Left ventricle myocardium superior (tissue), 1 donor: ENCODE data around the gene HMG20B. TPM values are rescaled to one million over a fixed set of nuclear protein-coding genes. Genes with fewer than 3 reads are reported as not detected.

Experiments
- ATAC-seq: fragments of 200-7000 bp; cut with Tn5 transposase; one replicate; pipeline ENCODE4 v1.9.1; 2020; ENCODE audit warnings: mild to moderate bottlenecking, moderate library complexity
- DNase-seq: peaks from one replicate; pipeline ENCODE4 v3.0.0-alpha.2; 2020
- intact Hi-C: fragments of 100-400 bp; cut with micrococcal nuclease; formaldehyde crosslinking; loops from one replicate; pipeline ENCODE4 v1.11.0; 2022
- total RNA-seq: library from RNA; stranded (reverse); fragmentation: NEBNext Ultra II Directional; extraction: Animal tissue kit (Norgen Biotek cat#: 25700); gene quantifications from one replicate; pipeline ENCODE4 v1.2.1, GENCODE V29; 2021
- donor health status: DM: no; HTN: yes; CAD: no; lungs with severe emphysema.

Gene HMG20B
- total RNA-seq, 1 donor from 2014 or later = 36.9 TPM

GRCh38 chr19:3612330-3612729, 39.6 kb downstream of the HMG20B start:
- intact Hi-C loops = no loop called here
- ATAC-seq = no peak
- DNase-seq = no peak

- DNase-seq (no peak), ATAC-seq (no peak)
- intact Hi-C loops = no loop called here
These were observed 40.4 kb downstream of the HMG20B start for GRCh38 chr19:3612901-3613741.

GRCh38 chr19:3613818-3614661, 41.3 kb downstream of the HMG20B start:
- no peak for ATAC-seq
- no peak for DNase-seq
- intact Hi-C loops = no loop called here

GRCh38 chr19:3614858-3615505, 42.2 kb downstream of the HMG20B start:
- ATAC-seq = no peak
- no peak for DNase-seq
- intact Hi-C loops = no loop called here

- intact Hi-C loops = no loop called here
- no peak for DNase-seq
These were observed 42.9 kb downstream of the HMG20B start for GRCh38 chr19:3615524-3616135.

GRCh38 chr19:3617463-3617862, 44.7 kb downstream of the HMG20B start:
- intact Hi-C loops = no loop called here
- DNase-seq (no peak), ATAC-seq (peak; percentile 34)

More at GRCh38 chr19:3615524-3616135, 42.9 kb downstream of the HMG20B start:
- ATAC-seq = no peak

GRCh38 chr19:3618144-3618810, 45.5 kb downstream of the HMG20B start:
- intact Hi-C loops = no loop called here
- peak; percentile 84 for DNase-seq

GRCh38 chr19:3618811-3619630, 46.3 kb downstream of the HMG20B start:
- intact Hi-C loops = no loop called here
- ATAC-seq (no peak), DNase-seq (no peak)

More at GRCh38 chr19:3618144-3618810, 45.5 kb downstream of the HMG20B start:
- ATAC-seq = peak; percentile 84

GRCh38 chr19:3619631-3620012, 46.9 kb downstream of the HMG20B start:
- intact Hi-C loops = no loop called here
- ATAC-seq (no peak), DNase-seq (no peak)

- no peak for DNase-seq
- ATAC-seq = no peak
- intact Hi-C loops = no loop called here
These were observed 47.5 kb downstream of the HMG20B start for GRCh38 chr19:3620145-3620816.

GRCh38 chr19:3620817-3621547, 48.2 kb downstream of the HMG20B start:
- no peak for DNase-seq
- no peak for ATAC-seq
- intact Hi-C loops = no loop called here

GRCh38 chr19:3621689-3622088, 48.9 kb downstream of the HMG20B start:
- ATAC-seq (no peak), DNase-seq (no peak)
- intact Hi-C loops = no loop called here

GRCh38 chr19:3622224-3622623, 49.5 kb downstream of the HMG20B start:
- no peak for ATAC-seq
- intact Hi-C loops = no loop called here
- no peak for DNase-seq

- intact Hi-C loops = no loop called here
- ATAC-seq (no peak), DNase-seq (no peak)
These were observed 51.0 kb downstream of the HMG20B start for GRCh38 chr19:3623716-3624115.

GRCh38 chr19:3625996-3626472, 53.3 kb downstream of the HMG20B start:
- no peak for ATAC-seq
- intact Hi-C loops = no loop called here
- DNase-seq = no peak

- intact Hi-C loops = no loop called here
- DNase-seq = peak; percentile 99
- ATAC-seq = peak; percentile 98
These were observed 54.0 kb downstream of the HMG20B start, which contains the start of gene CACTIN for GRCh38 chr19:3626473-3627350. Gene CACTIN, minus strand, starts transcription at chr19:3626790. Its CDS starts 28 bp downstream, at chr19:3626762.
